Immature natural killer cell (primary cell): Measurements from ENCODE around the gene NOS1AP. TPM values are rescaled to one million over a fixed set of nuclear protein-coding genes. Genes with fewer than 3 reads are reported as not detected.

Experiments
- DNase-seq, 3 donors: peaks; one replicate each; pipeline ENCODE4 v3.0.0; 2022; ENCODE audit warnings: mixed read lengths in 1 of 3
- H3K27ac Mint-ChIP-seq, 6 donors: one replicate each; pipeline ENCODE4 v1.8.0; 2020; ENCODE audit warnings: mixed read lengths in 6 of 6, mild to moderate bottlenecking in 5 of 6, inconsistent platforms in 4 of 6, moderate library complexity in 3 of 6
- H3K27me3 Mint-ChIP-seq, 3 donors: one replicate each; pipeline ENCODE4 v1.8.0; 2020 to 2021; ENCODE audit warnings: low read depth in 3 of 3, mild to moderate bottlenecking in 3 of 3, mixed read lengths in 3 of 3, moderate library complexity in 3 of 3, inconsistent platforms in 1 of 3
- H3K36me3 Mint-ChIP-seq, 3 donors: one replicate each; pipeline ENCODE4 v1.8.0; 2020; ENCODE audit warnings: mixed read lengths in 3 of 3, inconsistent platforms in 2 of 3, mild to moderate bottlenecking in 2 of 3
- H3K4me1 Mint-ChIP-seq, 2 donors: one replicate each; pipeline ENCODE4 v1.8.0; 2020; ENCODE audit warnings: inconsistent platforms in 2 of 2, mild to moderate bottlenecking in 2 of 2, mixed read lengths in 2 of 2, moderate library complexity in 1 of 2
- H3K4me3 Mint-ChIP-seq, 5 donors: one replicate each; pipeline ENCODE4 v1.8.0; 2020; ENCODE audit warnings: mild to moderate bottlenecking in 5 of 5, mixed read lengths in 5 of 5, inconsistent platforms in 3 of 5, moderate library complexity in 3 of 5
- H3K9me3 Mint-ChIP-seq, 6 donors: one replicate each; pipeline ENCODE4 v1.8.0; 2020; ENCODE audit warnings: mild to moderate bottlenecking in 6 of 6, mixed read lengths in 6 of 6, inconsistent platforms in 4 of 6, moderate library complexity in 3 of 6
- polyA plus RNA-seq, 3 donors: library from polyadenylated mRNA; unstranded; fragments of 300-500 nt; fragmentation: Illumina TruSeq; gene quantifications; one replicate each; pipeline ENCODE4 v1.2.3, GENCODE V29; 2021

NOS1AP gene
- polyA plus RNA-seq, 3 donors from 2014 or later: not detected

DNA sequence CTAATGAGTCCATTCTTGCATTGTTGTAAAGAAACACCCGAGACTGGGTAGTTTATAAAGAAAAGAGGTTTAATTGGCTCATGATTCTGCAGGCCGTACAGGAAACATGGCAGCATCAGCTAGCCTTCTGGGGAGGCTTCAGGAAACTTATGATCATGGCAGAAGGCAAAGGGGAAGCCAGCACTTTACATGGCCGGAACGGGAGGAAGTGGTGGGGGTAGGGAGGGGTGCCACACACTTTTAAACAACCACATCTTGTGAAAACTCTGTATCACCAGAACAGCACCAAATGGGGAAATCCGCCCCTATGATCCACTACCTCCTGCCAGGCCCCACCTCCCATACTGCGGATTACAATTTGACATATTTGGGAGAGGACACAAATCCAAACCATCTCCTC lies 43.9 kb downstream of the NOS1AP start:
- DNase-seq: no peak
- peaks cover 12 to 17% of the 10 kb centered on the region in 2 donors for H3K4me1 Mint-ChIP-seq
- H3K27me3 Mint-ChIP-seq: peaks cover 0 to 6% (median 0%) of the 10 kb centered on the region in 3 donors
- peaks cover 0 to 5% (median 4%) of the 10 kb centered on the region in 3 donors for H3K36me3 Mint-ChIP-seq
- no peak overlapping the region for H3K27ac Mint-ChIP-seq
- H3K4me3 Mint-ChIP-seq: peak overlapping the region in 4 of 5 donors; percentile 4 to 49 (median 37)
- H3K9me3 Mint-ChIP-seq: peaks cover 0 to 6% (median 0%) of the 10 kb centered on the region in 6 donors

DNA sequence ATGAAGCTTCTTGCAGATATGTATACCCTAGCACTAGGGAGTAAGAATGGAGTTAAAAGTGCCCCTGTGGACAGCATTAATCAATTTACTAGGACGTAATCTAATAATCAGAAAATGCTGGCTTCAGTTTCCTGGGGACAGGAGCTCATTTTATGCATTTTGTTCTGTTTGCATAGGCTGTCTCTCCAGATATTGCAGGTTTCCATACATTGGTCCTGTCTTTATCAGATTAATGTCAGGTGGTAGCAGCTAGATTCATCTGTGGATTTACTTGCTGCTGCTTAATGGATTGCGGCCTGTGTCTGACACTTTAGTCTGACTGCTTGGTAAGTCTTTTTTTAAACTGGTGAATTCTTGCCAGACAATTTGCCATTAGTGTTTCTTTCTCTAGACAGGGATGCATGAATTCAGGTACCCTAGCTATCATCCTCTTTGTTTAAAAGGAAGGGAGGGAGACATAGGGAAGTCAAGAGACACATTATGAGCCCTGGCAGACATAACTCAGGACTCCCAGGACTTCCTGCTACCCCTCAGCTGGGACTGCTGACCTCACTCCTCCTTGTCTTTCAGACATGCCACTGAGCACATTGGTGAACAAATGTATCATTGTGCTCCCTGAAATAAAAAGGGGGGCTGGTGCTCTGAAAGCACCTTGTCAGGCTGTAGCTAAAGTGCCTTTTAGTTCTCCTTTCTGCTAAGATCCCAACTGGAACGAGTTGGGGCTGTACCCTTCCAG lies 47.7 kb downstream of the NOS1AP start:
- no peak for DNase-seq
- Mint-ChIP-seq H3K4me1 (peaks cover 12 to 17% of the 10 kb centered on the region in 2 donors), H3K4me3 (no peak overlapping the region), H3K36me3 (peaks cover 0 to 4% (median 0%) of the 10 kb centered on the region in 3 donors), H3K27ac (no peak overlapping the region), H3K9me3 (no peaks in the 10 kb centered on the region), H3K27me3 (peaks cover 0 to 5% (median 0%) of the 10 kb centered on the region in 3 donors)

DNA sequence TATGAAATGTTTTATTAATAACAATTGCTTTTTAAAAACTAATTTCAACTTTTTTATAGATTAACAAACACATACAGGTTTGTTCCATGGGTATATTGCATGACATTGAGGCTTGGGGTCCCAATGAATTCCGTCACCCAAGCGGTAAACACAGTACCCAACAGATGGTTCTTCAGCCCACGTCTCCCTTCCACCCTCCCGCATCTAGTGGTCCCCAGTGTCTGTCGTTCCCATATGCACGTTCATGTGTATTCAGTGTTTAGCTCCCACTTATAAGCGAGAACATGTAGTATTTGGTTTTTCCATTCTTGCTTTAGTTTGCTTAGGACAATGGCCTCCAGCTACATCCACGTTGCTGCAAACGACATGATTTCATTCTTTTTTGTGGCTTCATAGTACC lies 48.6 kb downstream of the NOS1AP start:
- no peak overlapping the region for H3K4me3 Mint-ChIP-seq
- no peak overlapping the region for H3K27ac Mint-ChIP-seq

DNA sequence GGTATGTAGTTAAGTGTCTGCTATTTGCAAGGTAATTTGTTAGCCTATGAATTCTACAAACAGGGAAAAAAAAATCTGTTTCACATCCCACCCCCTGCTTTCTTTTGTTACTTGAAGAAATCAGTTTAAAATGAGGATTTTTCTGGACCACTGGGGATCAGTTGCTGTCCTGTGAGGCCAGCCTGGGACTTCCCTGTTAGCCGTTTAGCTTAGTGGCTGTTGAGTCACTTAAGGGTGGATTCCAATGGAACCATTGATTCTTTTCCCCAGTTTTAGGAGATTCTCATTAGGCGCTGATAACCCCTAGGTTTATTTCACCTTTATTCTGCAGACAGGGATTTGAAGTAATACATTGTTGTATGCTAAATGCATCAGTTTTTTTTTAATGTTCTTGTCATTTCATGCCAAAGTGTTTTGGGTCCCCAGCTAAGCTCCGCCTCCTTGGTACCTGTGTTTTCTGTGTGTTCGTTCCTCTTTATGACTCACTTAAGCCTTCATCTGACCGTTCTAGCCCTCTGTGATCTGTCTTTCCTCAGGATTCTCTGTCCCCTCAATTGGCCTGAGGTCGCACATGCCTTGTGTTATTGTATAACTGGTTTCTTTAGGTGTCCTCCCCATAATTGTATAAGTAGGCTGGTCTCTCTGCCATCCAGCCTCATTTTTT lies 59.3 kb downstream of the NOS1AP start:
- H3K27me3 Mint-ChIP-seq: peaks cover 3 to 18% (median 14%) of the 10 kb centered on the region in 3 donors
- H3K27ac Mint-ChIP-seq: no peak overlapping the region
- no peak overlapping the region for H3K4me3 Mint-ChIP-seq
- no peak for DNase-seq
- H3K36me3 Mint-ChIP-seq: no peaks in the 10 kb centered on the region
- no peaks in the 10 kb centered on the region for H3K4me1 Mint-ChIP-seq
- no peaks in the 10 kb centered on the region for H3K9me3 Mint-ChIP-seq

More for the DNA sequence above, 48.6 kb downstream of the NOS1AP start:
- Mint-ChIP-seq H3K4me1 (peaks cover 10 to 16% of the 10 kb centered on the region in 2 donors), H3K36me3 (peaks cover 0 to 4% (median 0%) of the 10 kb centered on the region in 3 donors), H3K9me3 (no peaks in the 10 kb centered on the region), H3K27me3 (peaks cover 0 to 5% (median 0%) of the 10 kb centered on the region in 3 donors)
- DNase-seq: no peak

DNA sequence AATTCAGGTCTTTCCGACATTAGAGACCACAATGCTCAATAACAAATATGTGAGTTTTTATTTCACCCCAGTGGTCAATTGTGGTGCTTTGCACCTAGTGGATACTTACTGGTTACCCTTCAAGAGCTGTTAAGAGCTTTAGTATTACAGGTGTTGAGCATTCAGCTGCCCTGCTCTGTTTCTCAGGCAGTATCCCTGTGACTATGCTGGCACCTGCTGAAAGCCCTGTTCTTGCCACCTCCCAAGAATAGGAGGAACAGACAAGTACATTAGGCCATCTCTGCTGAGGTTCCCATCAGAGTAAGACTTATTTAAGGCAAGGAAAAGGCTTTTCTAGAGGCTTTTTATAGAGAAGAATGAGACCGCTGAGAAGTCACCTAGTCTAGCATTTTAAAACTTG lies 60.8 kb downstream of the NOS1AP start:
- no peak overlapping the region for H3K4me3 Mint-ChIP-seq

DNA sequence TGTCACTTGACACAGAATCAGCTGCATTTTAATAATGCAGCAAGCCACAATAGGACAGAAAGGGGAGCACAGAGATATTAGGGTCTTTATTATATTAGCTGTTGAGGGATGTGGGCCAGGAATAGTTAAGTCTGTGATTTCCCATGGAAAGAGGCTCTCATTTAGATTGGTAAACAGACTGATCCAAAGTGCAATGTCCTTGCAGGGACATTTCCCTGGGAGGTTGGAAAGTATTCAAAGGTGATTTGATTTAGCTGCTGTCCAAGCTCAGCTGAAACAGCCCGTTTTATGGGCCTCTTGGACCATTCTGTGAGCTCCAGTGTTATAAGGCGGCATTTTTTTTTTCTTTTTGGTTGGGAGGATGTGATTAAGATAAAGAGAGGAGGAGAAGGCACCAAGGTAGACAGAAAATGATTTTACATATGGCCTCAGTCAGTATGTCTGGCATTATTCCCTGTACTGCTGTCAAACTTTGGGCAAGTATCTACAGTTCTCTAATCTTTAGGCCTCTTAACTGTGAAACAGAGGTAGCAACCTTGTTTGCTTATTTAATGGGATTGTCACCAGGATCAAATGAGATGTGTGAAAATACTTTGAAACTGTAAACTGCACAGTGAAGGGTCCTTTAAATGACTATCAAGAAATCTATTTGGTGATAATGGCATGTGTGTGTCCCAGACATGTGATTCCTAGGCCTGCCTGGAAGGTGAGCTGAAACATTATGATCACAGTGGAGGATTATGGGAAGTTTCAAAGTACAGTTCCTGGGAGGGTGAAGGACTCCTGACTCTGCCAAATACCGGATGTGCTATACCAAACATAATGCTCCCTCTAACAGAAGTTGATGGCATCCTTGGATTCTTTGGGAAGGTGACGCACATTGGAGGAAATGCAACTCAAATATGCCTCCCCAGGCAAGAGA lies 62.2 kb downstream of the NOS1AP start:
- Mint-ChIP-seq H3K4me3 (no peak overlapping the region), H3K36me3 (no peaks in the 10 kb centered on the region), H3K27ac (no peak overlapping the region), H3K4me1 (no peaks in the 10 kb centered on the region), H3K9me3 (no peaks in the 10 kb centered on the region), H3K27me3 (peaks cover 3 to 16% (median 8%) of the 10 kb centered on the region in 3 donors)
- no peak for DNase-seq

More for the DNA sequence above, 60.8 kb downstream of the NOS1AP start:
- H3K4me1 Mint-ChIP-seq: no peaks in the 10 kb centered on the region
- H3K9me3 Mint-ChIP-seq: no peaks in the 10 kb centered on the region
- no peaks in the 10 kb centered on the region for H3K36me3 Mint-ChIP-seq
- no peak for DNase-seq
- peaks cover 3 to 18% (median 12%) of the 10 kb centered on the region in 3 donors for H3K27me3 Mint-ChIP-seq
- H3K27ac Mint-ChIP-seq: no peak overlapping the region

DNA sequence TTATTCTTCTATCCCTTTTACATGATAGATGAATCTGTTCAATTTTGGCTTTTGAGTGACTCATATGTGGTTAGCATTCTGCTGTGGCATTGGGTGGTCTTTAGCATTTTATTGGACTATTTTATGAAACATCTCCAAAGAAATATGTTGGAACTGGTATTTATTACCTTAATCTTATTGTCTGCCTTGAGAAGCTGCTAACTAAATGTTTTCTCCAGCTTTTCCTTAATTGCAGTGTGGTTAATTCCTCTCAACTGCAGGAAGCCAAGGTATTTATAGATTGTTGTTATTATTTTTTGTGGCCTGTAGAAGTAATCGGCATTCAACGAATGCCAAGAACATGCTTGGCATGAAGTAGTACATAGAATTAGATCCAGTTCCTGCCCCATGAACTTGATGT lies 64.1 kb downstream of the NOS1AP start:
- Mint-ChIP-seq H3K27me3 (peaks cover 3 to 18% (median 8%) of the 10 kb centered on the region in 3 donors), H3K4me3 (no peak overlapping the region), H3K4me1 (peaks cover 10 to 13% of the 10 kb centered on the region in 2 donors), H3K27ac (no peak overlapping the region), H3K9me3 (no peaks in the 10 kb centered on the region), H3K36me3 (no peaks in the 10 kb centered on the region)
- DNase-seq: no peak

DNA sequence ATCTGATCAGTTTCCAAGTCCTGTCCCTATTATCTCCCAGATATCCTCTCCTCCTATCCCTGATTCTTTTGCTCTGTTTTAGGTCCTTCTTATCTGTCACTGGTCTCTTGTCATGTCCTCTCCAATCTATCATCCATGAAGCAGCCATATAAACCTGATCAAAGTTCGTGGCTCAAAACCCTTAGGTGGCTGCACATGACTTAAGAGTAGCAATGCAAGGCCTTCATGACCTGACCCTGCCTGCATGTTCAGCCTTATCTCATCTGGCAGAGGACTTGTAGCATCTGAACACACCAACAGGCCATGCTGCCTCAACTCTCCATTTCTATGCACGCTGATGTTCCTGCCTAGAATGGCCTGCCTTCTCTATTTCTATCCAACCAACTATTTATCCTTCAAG lies 65.2 kb downstream of the NOS1AP start:
- Mint-ChIP-seq H3K4me1 (peaks cover 10 to 13% of the 10 kb centered on the region in 2 donors), H3K36me3 (no peaks in the 10 kb centered on the region), H3K4me3 (no peak overlapping the region), H3K9me3 (no peaks in the 10 kb centered on the region), H3K27ac (no peak overlapping the region), H3K27me3 (peaks cover 0 to 8% (median 3%) of the 10 kb centered on the region in 3 donors)
- no peak for DNase-seq

DNA sequence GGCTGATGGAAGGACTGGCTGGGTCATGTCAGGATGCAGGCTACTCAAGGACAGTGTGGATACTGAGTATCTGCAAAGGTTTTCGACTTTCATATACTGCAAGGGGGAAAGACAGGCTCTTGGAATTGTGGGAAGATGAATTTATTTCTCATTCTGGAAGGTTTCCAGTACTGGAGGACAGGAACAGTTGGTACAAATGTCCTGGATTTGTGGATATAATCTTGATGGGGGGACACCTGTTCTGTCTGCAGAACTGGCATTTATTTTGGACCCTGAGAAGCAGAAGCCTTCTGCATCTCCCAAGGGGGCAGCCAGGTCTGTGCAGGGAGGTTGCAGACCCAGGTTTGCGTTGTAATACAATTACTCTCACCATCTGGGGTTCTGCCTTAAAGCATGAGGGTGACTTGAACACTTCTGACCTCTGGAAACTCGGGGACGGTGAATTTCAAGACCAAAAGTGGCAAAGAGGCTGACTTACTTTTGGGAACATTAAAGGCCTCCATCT lies 65.8 kb downstream of the NOS1AP start:
- Mint-ChIP-seq H3K4me1 (peaks cover 10 to 13% of the 10 kb centered on the region in 2 donors), H3K4me3 (no peak overlapping the region), H3K27me3 (peaks cover 0 to 8% (median 5%) of the 10 kb centered on the region in 3 donors), H3K27ac (no peak overlapping the region), H3K9me3 (no peaks in the 10 kb centered on the region), H3K36me3 (no peaks in the 10 kb centered on the region)
- no peak for DNase-seq

DNA sequence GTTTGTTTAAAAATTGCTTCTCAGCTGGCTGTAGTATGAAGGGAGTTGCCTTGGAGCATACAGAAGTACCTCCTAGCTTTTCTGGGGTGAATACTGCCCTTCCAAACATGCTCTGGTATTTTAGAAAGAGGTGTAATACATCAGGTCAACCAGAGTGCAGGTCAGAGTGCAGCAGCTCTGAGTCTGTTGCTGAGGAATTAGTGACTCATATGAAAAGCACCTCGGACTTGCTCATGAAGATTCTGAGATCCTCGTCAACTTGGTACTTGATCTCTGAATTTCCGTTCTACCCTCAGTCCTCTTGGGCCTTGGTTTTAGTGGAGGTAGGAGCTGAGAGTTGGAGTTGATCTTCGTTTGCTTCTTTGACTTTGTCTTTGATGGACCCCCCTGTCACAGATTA lies 67.3 kb downstream of the NOS1AP start:
- Mint-ChIP-seq H3K9me3 (no peaks in the 10 kb centered on the region), H3K36me3 (no peaks in the 10 kb centered on the region), H3K27me3 (peaks cover 0 to 6% (median 2%) of the 10 kb centered on the region in 3 donors), H3K4me3 (no peak overlapping the region), H3K27ac (no peak overlapping the region), H3K4me1 (peaks cover 10 to 13% of the 10 kb centered on the region in 2 donors)
- DNase-seq: no peak

DNA sequence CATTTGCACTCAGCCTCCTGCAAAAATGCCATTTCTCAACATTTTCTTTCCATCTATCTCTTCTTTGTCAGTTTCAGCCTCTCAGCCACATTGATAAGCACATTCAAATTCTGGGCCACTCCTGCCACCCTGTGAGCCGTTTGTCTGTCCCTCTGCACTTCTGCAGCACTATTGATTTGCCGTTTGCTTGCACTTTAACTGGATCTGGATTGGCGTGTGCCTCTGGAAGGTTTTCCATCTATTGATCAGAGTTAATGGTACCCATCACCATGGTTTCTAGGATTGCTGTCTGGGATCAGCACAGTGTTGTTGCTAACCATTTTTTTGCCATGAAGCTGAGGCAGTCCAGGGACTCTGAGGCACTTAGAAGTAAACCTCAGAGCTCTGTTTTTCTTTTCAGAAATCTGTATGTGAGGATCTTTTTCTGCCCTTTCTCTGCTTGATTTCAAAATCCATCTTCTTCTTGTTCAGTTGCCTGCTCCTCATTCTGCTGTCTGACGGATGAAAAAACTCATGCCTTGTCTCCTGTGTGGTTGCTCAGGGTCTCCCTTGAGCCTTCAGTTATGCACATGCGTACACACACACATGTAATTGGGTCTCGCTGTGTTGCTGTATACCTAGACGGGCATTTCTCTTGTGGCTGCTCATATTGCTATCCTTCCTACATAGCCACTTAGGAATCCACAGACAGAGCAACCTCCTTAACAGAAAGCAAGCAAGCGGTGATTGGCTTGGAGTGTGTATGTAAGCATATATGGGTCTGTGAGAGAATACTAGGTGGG lies 67.9 kb downstream of the NOS1AP start:
- peaks cover 0 to 8% (median 2%) of the 10 kb centered on the region in 3 donors for H3K27me3 Mint-ChIP-seq
- peak overlapping the region in 1 of 6 donors; percentile 4 for H3K27ac Mint-ChIP-seq
- peak overlapping the region in 1 of 5 donors; percentile 53 for H3K4me3 Mint-ChIP-seq
- no peaks in the 10 kb centered on the region for H3K9me3 Mint-ChIP-seq
- H3K36me3 Mint-ChIP-seq: no peaks in the 10 kb centered on the region
- H3K4me1 Mint-ChIP-seq: peaks cover 10 to 13% of the 10 kb centered on the region in 2 donors
- DNase-seq: no peak

DNA sequence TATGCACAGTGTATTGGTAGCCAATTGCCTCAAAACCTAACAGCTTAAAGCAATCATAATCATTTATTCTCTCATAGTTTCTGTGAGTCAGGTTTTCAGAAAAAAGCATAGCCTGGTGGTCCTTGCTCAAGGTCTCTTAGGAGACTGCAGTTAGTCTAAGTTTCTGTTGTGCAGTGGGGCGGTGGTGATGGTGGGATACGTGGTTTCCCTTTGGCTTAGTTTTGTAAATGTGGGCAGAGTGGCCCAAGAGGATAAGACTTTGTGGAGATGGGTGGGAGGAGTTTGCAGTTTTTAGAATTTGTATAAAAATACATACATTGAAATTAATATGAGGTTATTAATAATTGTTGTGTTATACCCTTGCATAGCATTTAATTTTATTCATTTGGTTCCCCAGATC lies 68.6 kb downstream of the NOS1AP start:
- H3K9me3 Mint-ChIP-seq: no peaks in the 10 kb centered on the region
- H3K27me3 Mint-ChIP-seq: peaks cover 0 to 12% (median 6%) of the 10 kb centered on the region in 3 donors
- no peaks in the 10 kb centered on the region for H3K36me3 Mint-ChIP-seq
- H3K4me1 Mint-ChIP-seq: peaks cover 10 to 16% of the 10 kb centered on the region in 2 donors
- peak overlapping the region in 3 of 5 donors; percentile 29 to 53 (median 37) for H3K4me3 Mint-ChIP-seq
- DNase-seq: peak; percentile 9 to 21 (median 15)
- peak overlapping the region in 1 of 6 donors; percentile 5 for H3K27ac Mint-ChIP-seq
